Measurements from ENCODE around the gene E4F1.

DNA sequence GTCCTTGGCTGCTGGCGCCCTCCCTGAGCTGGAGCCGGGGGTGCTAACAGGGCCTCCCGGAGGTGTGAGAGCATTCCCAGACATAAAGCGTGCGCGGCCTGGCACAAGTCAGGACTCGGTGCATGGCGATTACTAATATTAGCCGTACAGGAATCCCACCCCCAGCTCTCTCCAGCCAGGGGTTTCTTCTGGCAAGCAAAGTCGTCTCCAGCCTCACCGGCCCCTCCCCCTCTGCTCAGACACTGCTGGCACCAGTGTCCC is 32.0 kb upstream of the E4F1 start:
- TF ChIP-seq, protein P1, sequence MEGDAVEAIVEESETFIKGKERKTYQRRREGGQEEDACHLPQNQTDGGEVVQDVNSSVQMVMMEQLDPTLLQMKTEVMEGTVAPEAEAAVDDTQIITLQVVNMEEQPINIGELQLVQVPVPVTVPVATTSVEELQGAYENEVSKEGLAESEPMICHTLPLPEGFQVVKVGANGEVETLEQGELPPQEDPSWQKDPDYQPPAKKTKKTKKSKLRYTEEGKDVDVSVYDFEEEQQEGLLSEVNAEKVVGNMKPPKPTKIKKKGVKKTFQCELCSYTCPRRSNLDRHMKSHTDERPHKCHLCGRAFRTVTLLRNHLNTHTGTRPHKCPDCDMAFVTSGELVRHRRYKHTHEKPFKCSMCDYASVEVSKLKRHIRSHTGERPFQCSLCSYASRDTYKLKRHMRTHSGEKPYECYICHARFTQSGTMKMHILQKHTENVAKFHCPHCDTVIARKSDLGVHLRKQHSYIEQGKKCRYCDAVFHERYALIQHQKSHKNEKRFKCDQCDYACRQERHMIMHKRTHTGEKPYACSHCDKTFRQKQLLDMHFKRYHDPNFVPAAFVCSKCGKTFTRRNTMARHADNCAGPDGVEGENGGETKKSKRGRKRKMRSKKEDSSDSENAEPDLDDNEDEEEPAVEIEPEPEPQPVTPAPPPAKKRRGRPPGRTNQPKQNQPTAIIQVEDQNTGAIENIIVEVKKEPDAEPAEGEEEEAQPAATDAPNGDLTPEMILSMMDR (IDR thresholded peaks at IDR 0.05; ENCODE audit: low read depth, low read length) = no peak
- no peak for TF ChIP-seq EZH2phosphoT487 (IDR thresholded peaks at IDR 0.05; ENCODE audit: low read depth)

Data from OCI-LY3 (cell line).